PC-9 (cell line): Measurements from ENCODE around the gene KANSL3. TPM values are rescaled to one million over a fixed set of nuclear protein-coding genes. Genes with fewer than 3 reads are reported as not detected.

Experiments
- BruUV-seq: library from RNA; stranded (reverse); fragments of 400-500 nt; replicated peaks from 2 replicates; lab custom pipeline; 2021; lab: Mats Ljungman, UMichigan
- CTCF ChIA-PET: fragments of 300-600 bp; sonication (Branson Sonifier 250); formaldehyde crosslinking; loops from one replicate; lab custom pipeline; 2022; ENCODE audit warnings: antibody characterized with exemption; lab: Charles Lee
- POLR2A ChIA-PET: fragments of 300-600 bp; sonication (Branson Sonifier 250); formaldehyde crosslinking; loops from one replicate; lab custom pipeline; 2022; ENCODE audit warnings: antibody characterized with exemption; ENCODE audit not compliant: unreplicated experiment; lab: Charles Lee
- DNase-seq, 2 experiments: peaks; one replicate each; pipeline versions ENCODE4 v3.0.0 to v3.0.0-alpha.2; 2015 to 2022; ENCODE audit warnings: mixed read lengths in 1 of 2
- H2AFZ ChIP-seq: fragments of 200-600 bp; sonication (generic); 2 replicates; pipeline ENCODE4 v1.8.1; 2017; ENCODE audit warnings: antibody characterized with exemption
- H3F3A ChIP-seq: fragments of 200-600 bp; sonication (generic); 2 replicates; pipeline ENCODE4 v1.8.1; 2017; ENCODE audit warnings: antibody characterized with exemption, mild to moderate bottlenecking, low read depth; ENCODE audit not compliant: insufficient read depth
- H3K27ac ChIP-seq: fragments of 200-600 bp; sonication (generic); 2 replicates; pipeline ENCODE4 v1.6.1; 2016; ENCODE audit warnings: mixed run types
- H3K27me3 ChIP-seq: fragments of 200-600 bp; sonication (generic); 2 replicates; pipeline ENCODE4 v1.6.1; 2016; ENCODE audit warnings: low read depth, mixed run types; ENCODE audit not compliant: insufficient read depth
- H3K36me3 ChIP-seq: fragments of 200-600 bp; sonication (generic); 2 replicates; pipeline ENCODE4 v1.6.1; 2016; ENCODE audit warnings: low read depth, mixed run types
- H3K4me1 ChIP-seq: fragments of 200-600 bp; sonication (generic); replicated peaks from 2 replicates; pipeline ENCODE4 v1.6.1; 2016; ENCODE audit warnings: mixed run types; ENCODE audit not compliant: insufficient read depth
- H3K4me2 ChIP-seq: fragments of 200-600 bp; sonication (generic); 2 replicates; pipeline ENCODE4 v1.6.1; 2017; ENCODE audit warnings: mixed run types
- H3K4me3 ChIP-seq: fragments of 200-600 bp; sonication (generic); 2 replicates; pipeline ENCODE4 v1.6.1; 2016; ENCODE audit warnings: mixed run types
- H3K79me2 ChIP-seq: fragments of 200-600 bp; sonication (generic); 2 replicates; pipeline ENCODE4 v1.6.1; 2017; ENCODE audit warnings: low read depth, mixed run types
- H3K9me2 ChIP-seq: fragments of 200-600 bp; sonication (generic); 2 replicates; pipeline ENCODE4 v1.8.1; 2017; ENCODE audit warnings: mild to moderate bottlenecking; ENCODE audit not compliant: insufficient read depth
- H3K9me3 ChIP-seq: fragments of 200-600 bp; sonication (generic); 2 replicates; pipeline ENCODE4 v1.8.1; 2016; ENCODE audit warnings: low read depth; ENCODE audit not compliant: insufficient read depth
- H4K20me1 ChIP-seq: fragments of 200-600 bp; sonication (generic); 2 replicates; pipeline ENCODE4 v1.8.1; 2017; ENCODE audit not compliant: insufficient read depth
- CTCF ChIP-seq: fragments of 200-600 bp; sonication (generic); conservative IDR thresholded peaks from 2 replicates; pipeline ENCODE4 v1.6.1; 2017; ENCODE audit warnings: mixed run types, antibody characterized with exemption, mild to moderate bottlenecking, moderate library complexity
- EZH2 ChIP-seq: fragments of 200-600 bp; sonication (generic); IDR thresholded peaks from 2 replicates; pipeline ENCODE4 v1.8.0; 2017; ENCODE audit warnings: antibody characterized with exemption, low read depth
- intact Hi-C: fragments of 100-400 bp; cut with micrococcal nuclease; formaldehyde crosslinking; loops from one replicate; pipeline ENCODE4 v1.10.0; 2022; ENCODE audit not compliant: unreplicated experiment
- total RNA-seq: library from RNA; stranded (reverse); gene quantifications from 2 replicates; pipeline ENCODE4 v1.2.3, GENCODE V29; 2021

The KANSL3 gene
- total RNA-seq, 1 experiment from 2014 or later: 52.0 TPM

- H2AFZ ChIP-seq: no peak overlapping the region
- no peaks in the 10 kb centered on the region for H3K4me1 ChIP-seq
- no peaks in the 10 kb centered on the region for H3K9me2 ChIP-seq
- H3F3A ChIP-seq: peaks cover 6% of the 10 kb centered on the region; the same call in 1 of the 2 replicates
- no peak overlapping the region for H3K27ac ChIP-seq
- POLR2A ChIA-PET: no interaction called here
- H3K27me3 ChIP-seq: no peaks in the 10 kb centered on the region
- no peak for DNase-seq
- no peaks in the 10 kb centered on the region for H3K9me3 ChIP-seq
- intact Hi-C loops: no loop called here
- TF ChIP-seq EZH2: no peak
- 0 out of 2 replicates have a peak, but pooled peaks have one; percentile 21 for TF ChIP-seq CTCF
- no peak overlapping the region for H3K4me2 ChIP-seq
- H3K4me3 ChIP-seq: no peak overlapping the region
- H4K20me1 ChIP-seq: no peaks in the 10 kb centered on the region
- CTCF ChIA-PET: no interaction called here
- BruUV-seq: no TSS peak
- H3K36me3 ChIP-seq: no peaks in the 10 kb centered on the region
- H3K79me2 ChIP-seq: no peaks in the 10 kb centered on the region
These were observed 58.7 kb downstream of the KANSL3 start for GRCh38 chr2:96579422-96579821.

- Histone ChIP-seq H3K4me1 (no peaks in the 10 kb centered on the region), H3K9me2 (no peaks in the 10 kb centered on the region), H4K20me1 (no peaks in the 10 kb centered on the region), H3F3A (peaks cover 5% of the 10 kb centered on the region; the same call in 1 of the 2 replicates), H3K79me2 (no peaks in the 10 kb centered on the region), H3K9me3 (no peaks in the 10 kb centered on the region), H3K27ac (no peak overlapping the region), H2AFZ (no peak overlapping the region), H3K27me3 (no peaks in the 10 kb centered on the region), H3K4me2 (no peak overlapping the region), H3K36me3 (no peaks in the 10 kb centered on the region), H3K4me3 (no peak overlapping the region)
- TF ChIP-seq EZH2 (no peak), CTCF (no peak)
- BruUV-seq: no TSS peak
- ChIA-PET POLR2A (no interaction called here), CTCF (no interaction called here)
- intact Hi-C loops: no loop called here
- DNase-seq: no peak
These were observed 59.4 kb downstream of the KANSL3 start for GRCh38 chr2:96578731-96579130.

GRCh38 chr2:96577501-96577900, 60.6 kb downstream of the KANSL3 start:
- Histone ChIP-seq H4K20me1 (no peaks in the 10 kb centered on the region), H3K4me2 (no peak overlapping the region), H3K9me2 (no peaks in the 10 kb centered on the region), H3K4me1 (no peaks in the 10 kb centered on the region), H2AFZ (no peak overlapping the region), H3K27me3 (no peaks in the 10 kb centered on the region), H3K4me3 (no peak overlapping the region), H3K27ac (no peak overlapping the region), H3K36me3 (no peaks in the 10 kb centered on the region), H3K79me2 (no peaks in the 10 kb centered on the region), H3F3A (no peaks in the 10 kb centered on the region), H3K9me3 (no peaks in the 10 kb centered on the region)
- POLR2A ChIA-PET: no interaction called here
- no peak for DNase-seq
- TF ChIP-seq CTCF: no peak
- TF ChIP-seq EZH2: no peak
- BruUV-seq: no TSS peak
- intact Hi-C loops: no loop called here
- CTCF ChIA-PET: no interaction called here
